H9 (cell line): ENCODE measurements around the gene UQCRFS1. TPM values are rescaled to one million over a fixed set of nuclear protein-coding genes. Genes with fewer than 3 reads are reported as not detected.

Experiments
- DNase-seq: peaks from one replicate; pipeline ENCODE4 v3.0.0-alpha.2; 2017
- H2AFZ ChIP-seq: one replicate; pipeline ENCODE4 v1.6.1; 2013; ENCODE audit warnings: mild to moderate bottlenecking, low read length, control low read depth, moderate library complexity
- H2AK5ac ChIP-seq: 2 replicates; pipeline ENCODE4 v1.6.1; 2013; ENCODE audit warnings: low read length, control low read depth, mixed read lengths; ENCODE audit not compliant: insufficient read length
- H2BK120ac ChIP-seq: one replicate; pipeline ENCODE4 v1.6.1; 2013; ENCODE audit warnings: low read depth, mild to moderate bottlenecking, low read length, control low read depth, inconsistent platforms; ENCODE audit not compliant: poor library complexity, severe bottlenecking
- H2BK12ac ChIP-seq: 2 replicates; pipeline ENCODE4 v1.6.1; 2013; ENCODE audit warnings: low read length, control low read depth, mixed read lengths, low read depth; ENCODE audit not compliant: insufficient read length
- H2BK15ac ChIP-seq: 2 replicates; pipeline ENCODE4 v1.6.1; 2013; ENCODE audit warnings: low read depth, low read length, control low read depth
- H2BK20ac ChIP-seq: one replicate; pipeline ENCODE4 v1.6.1; 2013; ENCODE audit warnings: low read depth, mild to moderate bottlenecking, low read length, control low read depth, inconsistent platforms; ENCODE audit not compliant: poor library complexity, severe bottlenecking
- H2BK5ac ChIP-seq: 2 replicates; pipeline ENCODE4 v1.6.1; 2013; ENCODE audit warnings: low read length, control low read depth, mixed read lengths; ENCODE audit not compliant: insufficient read length
- H3K14ac ChIP-seq: 2 replicates; pipeline ENCODE4 v1.6.1; 2013; ENCODE audit warnings: low read length, control low read depth; ENCODE audit not compliant: insufficient read depth
- H3K18ac ChIP-seq: 2 replicates; pipeline ENCODE4 v1.6.1; 2013; ENCODE audit warnings: low read depth, mild to moderate bottlenecking, mixed read lengths, low read length, control low read depth; ENCODE audit not compliant: insufficient read length
- H3K23ac ChIP-seq: 2 replicates; pipeline ENCODE4 v1.6.1; 2013; ENCODE audit warnings: low read length, control low read depth, mixed read lengths, low read depth; ENCODE audit not compliant: insufficient read length
- H3K23me2 ChIP-seq: 2 replicates; pipeline ENCODE4 v1.6.1; 2013; ENCODE audit warnings: low read depth, mild to moderate bottlenecking, mixed read lengths, low read length, control low read depth; ENCODE audit not compliant: insufficient read length, poor library complexity, severe bottlenecking
- H3K27ac ChIP-seq: 2 replicates; pipeline ENCODE4 v1.5.1; 2013; ENCODE audit warnings: low read length, control low read depth, mixed read lengths, low read depth; ENCODE audit not compliant: insufficient read length
- H3K27me3 ChIP-seq: 2 replicates; pipeline ENCODE4 v1.6.1; 2013; ENCODE audit warnings: low read length, control low read depth, inconsistent platforms; ENCODE audit not compliant: insufficient read depth
- H3K4ac ChIP-seq: 2 replicates; pipeline ENCODE4 v1.6.1; 2013; ENCODE audit warnings: low read depth, mild to moderate bottlenecking, control low read depth, inconsistent platforms, low read length, moderate library complexity
- H3K4me1 ChIP-seq: 2 replicates; pipeline ENCODE4 v1.6.1; 2013; ENCODE audit warnings: low read length, control low read depth, inconsistent platforms; ENCODE audit not compliant: insufficient read depth
- H3K4me2 ChIP-seq: 2 replicates; pipeline ENCODE4 v1.6.1; 2013; ENCODE audit warnings: low read length, control low read depth, mixed read lengths; ENCODE audit not compliant: insufficient read length, insufficient read depth
- H3K56ac ChIP-seq: 2 replicates; pipeline ENCODE4 v1.6.1; 2013; ENCODE audit warnings: low read depth, mild to moderate bottlenecking, mixed read lengths, low read length, control low read depth; ENCODE audit not compliant: insufficient read length
- H3K79me1 ChIP-seq: 2 replicates; pipeline ENCODE4 v1.6.1; 2013; ENCODE audit warnings: low read depth, mild to moderate bottlenecking, moderate library complexity, low read length, control low read depth, inconsistent platforms; ENCODE audit not compliant: insufficient read depth, poor library complexity, severe bottlenecking
- H3K79me2 ChIP-seq: 2 replicates; pipeline ENCODE4 v1.6.1; 2013; ENCODE audit warnings: low read length, control low read depth, inconsistent platforms; ENCODE audit not compliant: insufficient read depth
- H3K9ac ChIP-seq: 2 replicates; pipeline ENCODE4 v1.6.1; 2013; ENCODE audit warnings: low read length, control low read depth, mixed read lengths; ENCODE audit not compliant: insufficient read length; ENCODE audit errors: extremely low read depth
- H3K9me3 ChIP-seq: one replicate; pipeline ENCODE4 v1.6.1; 2013; ENCODE audit warnings: low read depth, low read length, inconsistent platforms; ENCODE audit not compliant: control insufficient read depth
- H3T11ph ChIP-seq: one replicate; pipeline ENCODE4 v1.6.1; 2013; ENCODE audit warnings: mild to moderate bottlenecking, low read length, control low read depth, inconsistent platforms
- H4K20me1 ChIP-seq: one replicate; pipeline ENCODE4 v1.6.1; 2013; ENCODE audit not compliant: control insufficient read depth, insufficient read length, insufficient read depth
- H4K5ac ChIP-seq: 2 replicates; pipeline ENCODE4 v1.6.1; 2013; ENCODE audit warnings: low read depth, mild to moderate bottlenecking, mixed read lengths, low read length, control low read depth; ENCODE audit not compliant: insufficient read length
- H4K8ac ChIP-seq: replicated peaks from 2 replicates; pipeline ENCODE4 v1.6.1; 2013; ENCODE audit warnings: low read length, control low read depth, mixed read lengths, low read depth; ENCODE audit not compliant: insufficient read length
- H4K91ac ChIP-seq: 2 replicates; pipeline ENCODE4 v1.6.1; 2013; ENCODE audit warnings: low read depth, mild to moderate bottlenecking, moderate library complexity, mixed read lengths, low read length, control low read depth; ENCODE audit not compliant: insufficient read length
- H3K27ac Mint-ChIP-seq, 3 experiments: 2 replicates in 2 of 3; 3 replicates in 1 of 3; pipeline ENCODE4 v1.8.0; 2020 to 2021; ENCODE audit warnings: mixed read lengths in 3 of 3, mild to moderate bottlenecking in 1 of 3, moderate library complexity in 1 of 3
- H3K27me3 Mint-ChIP-seq: 2 replicates; pipeline ENCODE4 v1.8.0; 2021; ENCODE audit warnings: low read depth, mild to moderate bottlenecking, moderate library complexity, mixed read lengths
- H3K36me3 Mint-ChIP-seq, 3 experiments: 2 replicates in 2 of 3; 3 replicates in 1 of 3; pipeline ENCODE4 v1.8.0; 2020 to 2021; ENCODE audit warnings: low read depth in 3 of 3, mixed read lengths in 3 of 3; ENCODE audit not compliant: insufficient read depth in 1 of 3
- H3K4me1 Mint-ChIP-seq, 2 experiments: 2 replicates each; pipeline ENCODE4 v1.8.0; 2020; ENCODE audit warnings: mixed read lengths in 2 of 2
- H3K4me3 Mint-ChIP-seq, 2 experiments: 2 replicates in 1 of 2; 3 replicates in 1 of 2; pipeline ENCODE4 v1.8.0; 2020 to 2021; ENCODE audit warnings: mild to moderate bottlenecking in 2 of 2, mixed read lengths in 2 of 2, moderate library complexity in 1 of 2
- H3K9me3 Mint-ChIP-seq, 2 experiments: 2 replicates in 1 of 2; 3 replicates in 1 of 2; pipeline ENCODE4 v1.8.0; 2020; ENCODE audit warnings: mild to moderate bottlenecking in 2 of 2, mixed read lengths in 2 of 2, moderate library complexity in 1 of 2
- CTCF ChIP-seq: fragments of 200-600 bp; sonication (generic); conservative IDR thresholded peaks from 3 replicates; pipeline ENCODE4 v1.8.0; 2021; ENCODE audit warnings: antibody characterized with exemption, mild to moderate bottlenecking
- WGBS: extraction: QIAGEN DNeasy Blood & Tissue Kit; methylation state at CpG from one replicate; pipeline ENCODE4 v1.1.7; 2013; ENCODE audit warnings: missing lambda C conversion rate, low lambda C conversion rate, mixed read lengths; ENCODE audit not compliant: insufficient read length; ENCODE audit errors: extremely low coverage; 5-methylcytosine and 5-hydroxymethylcytosine counted together
- total RNA-seq: library from RNA; stranded (reverse); gene quantifications from 2 replicates; pipeline ENCODE4 v1.2.1, GENCODE V29; 2021

Gene UQCRFS1
- total RNA-seq, 1 experiment from 2014 or later: 46.1 TPM

GRCh38 chr19:29216021-29216420, 3.1 kb upstream of the UQCRFS1 start:
- Histone ChIP-seq H3K23me2 (peaks cover 5% of the 10 kb centered on the region), H3K27ac (no peak overlapping the region), H3K9me3 (no peaks in the 10 kb centered on the region), H3K27me3 (no peaks in the 10 kb centered on the region), H3K14ac (no peak overlapping the region), H4K20me1 (no peaks in the 10 kb centered on the region), H3K4me2 (no peak overlapping the region), H4K8ac (no peak overlapping the region), H3K18ac (no peak overlapping the region), H3K9ac (no peak overlapping the region), H4K5ac (no peak overlapping the region), H3K23ac (no peak overlapping the region), H3K4me1 (no peaks in the 10 kb centered on the region; the same call in 1 of the 2 replicates), H3K4ac (no peak overlapping the region), H2BK5ac (no peak overlapping the region), H2BK15ac (no peak overlapping the region), H2BK12ac (no peak overlapping the region), H2BK120ac (no peak overlapping the region), H3K79me1 (no peaks in the 10 kb centered on the region), H3K56ac (no peak overlapping the region), H3K79me2 (peaks cover 16% of the 10 kb centered on the region), H2BK20ac (no peak overlapping the region), H2AFZ (no peak overlapping the region), H3T11ph (no peak overlapping the region), H4K91ac (no peak overlapping the region), H2AK5ac (no peak overlapping the region)
- H3K27ac Mint-ChIP-seq: peak overlapping the region in 1 of 3 experiments; percentile 71; a peak in 2 of 7 replicates
- peaks cover 9 to 14% (median 13%) of the 10 kb centered on the region in 3 experiments for H3K36me3 Mint-ChIP-seq
- no peak for DNase-seq
- peaks cover 4 to 9% of the 10 kb centered on the region in 2 experiments for H3K9me3 Mint-ChIP-seq
- H3K4me1 Mint-ChIP-seq: peaks cover 31 to 32% of the 10 kb centered on the region in 2 experiments
- peaks cover 2% of the 10 kb centered on the region for H3K27me3 Mint-ChIP-seq
- no peak for TF ChIP-seq CTCF
- H3K4me3 Mint-ChIP-seq: no peak overlapping the region
- WGBS: no CpG with 5 or more reads among the region's 4 CpGs
